BLaER1 treated with 17β-estradiol and CSF1 and Interleukin-3, amounts not matched to agents 10 nM and 100 nM (cell line): ENCODE measurements around the gene SLC8A1.
A peak's percentile ranks its signal among the peaks of the same experiment; 100 is the strongest.

Experiments
- H3K27ac ChIP-seq, 11 experiments: shearing (Covaris generic); formaldehyde crosslinking; 2 replicates each; pipeline ENCODE4 v1.8.1; 2022
- H3K27me3 ChIP-seq, 11 experiments: shearing (Covaris generic); formaldehyde crosslinking; 2 replicates each; pipeline ENCODE4 v1.8.1; 2022
- H3K36me3 ChIP-seq, 11 experiments: shearing (Covaris generic); formaldehyde crosslinking; 2 replicates each; pipeline ENCODE4 v1.8.1; 2022
- H3K4me1 ChIP-seq, 10 experiments: shearing (Covaris generic); formaldehyde crosslinking; 2 replicates each; pipeline ENCODE4 v1.8.1; 2022
- H3K4me2 ChIP-seq, 11 experiments: shearing (Covaris generic); formaldehyde crosslinking; 2 replicates each; pipeline ENCODE4 v1.8.1; 2022
- H3K4me3 ChIP-seq, 10 experiments: shearing (Covaris generic); formaldehyde crosslinking; 2 replicates each; pipeline ENCODE4 v1.8.1; 2022
- H3K9ac ChIP-seq, 11 experiments: shearing (Covaris generic); formaldehyde crosslinking; 2 replicates each; pipeline ENCODE4 v1.8.1; 2022
- H3K9me3 ChIP-seq, 11 experiments: shearing (Covaris generic); formaldehyde crosslinking; replicated peaks in 1 of 11; 2 replicates each; pipeline ENCODE4 v1.8.1; 2022
- H4K20me1 ChIP-seq, 11 experiments: shearing (Covaris generic); formaldehyde crosslinking; 2 replicates each; pipeline ENCODE4 v1.8.1; 2022
- Cebpa-rat ChIP-seq, 11 experiments: shearing (Covaris generic); IDR thresholded peaks; 2 replicates each; pipeline ENCODE4 v1.8.1; 2022

Gene SLC8A1

GRCh38 chr2:40346535-40347354, 105.1 kb downstream of the SLC8A1 start:
- Histone ChIP-seq H3K9me3 (no peaks in the 10 kb centered on the region), H3K9ac (peak overlapping the region in 4 of 11 experiments; percentile 38 to 59 (median 52); a peak in 8 of 22 replicates), H3K27ac (peak overlapping the region in 8 of 11 experiments; percentile 9 to 76 (median 58); a peak in 14 of 22 replicates), H3K4me3 (no peak overlapping the region), H3K4me1 (peaks cover 6 to 30% (median 20%) of the 10 kb centered on the region in 10 experiments), H3K4me2 (peak overlapping the region in 9 of 11 experiments; percentile 22 to 79 (median 65); a peak in 18 of 22 replicates), H4K20me1 (no peaks in the 10 kb centered on the region), H3K27me3 (no peaks in the 10 kb centered on the region), H3K36me3 (peaks cover 0 to 6% (median 0%) of the 10 kb centered on the region in 11 experiments; a peak in 5 of 22 replicates)
- TF ChIP-seq Cebpa-rat (IDR thresholded peaks at IDR 0.05): no peak

- no peak overlapping the region for H3K27ac ChIP-seq
- no peaks in the 10 kb centered on the region for H4K20me1 ChIP-seq
- H3K36me3 ChIP-seq: peaks cover 0 to 6% (median 0%) of the 10 kb centered on the region in 11 experiments; a peak in 5 of 22 replicates
- H3K4me2 ChIP-seq: no peak overlapping the region
- no peaks in the 10 kb centered on the region for H3K27me3 ChIP-seq
- no peaks in the 10 kb centered on the region for H3K9me3 ChIP-seq
- TF ChIP-seq Cebpa-rat (IDR thresholded peaks at IDR 0.05): no peak
- no peak overlapping the region for H3K4me3 ChIP-seq
- no peak overlapping the region for H3K9ac ChIP-seq
- peaks cover 0 to 30% (median 19%) of the 10 kb centered on the region in 10 experiments; a peak in 17 of 20 replicates for H3K4me1 ChIP-seq
These were observed 107.5 kb downstream of the SLC8A1 start for GRCh38 chr2:40344364-40344763.

GRCh38 chr2:40343902-40344301, 108.0 kb downstream of the SLC8A1 start:
- Histone ChIP-seq H3K27me3 (no peaks in the 10 kb centered on the region), H3K4me3 (no peak overlapping the region), H4K20me1 (no peaks in the 10 kb centered on the region), H3K9ac (no peak overlapping the region), H3K27ac (no peak overlapping the region), H3K4me2 (no peak overlapping the region), H3K4me1 (peaks cover 0 to 30% (median 19%) of the 10 kb centered on the region in 10 experiments; a peak in 17 of 20 replicates), H3K36me3 (peaks cover 0 to 5% (median 0%) of the 10 kb centered on the region in 11 experiments; a peak in 5 of 22 replicates), H3K9me3 (no peaks in the 10 kb centered on the region)
- no peak for TF ChIP-seq Cebpa-rat (IDR thresholded peaks at IDR 0.05)

GRCh38 chr2:40341198-40341597, 110.7 kb downstream of the SLC8A1 start:
- H3K27ac ChIP-seq: no peak overlapping the region
- no peaks in the 10 kb centered on the region for H3K9me3 ChIP-seq
- no peak overlapping the region for H3K4me2 ChIP-seq
- no peaks in the 10 kb centered on the region for H3K27me3 ChIP-seq
- TF ChIP-seq Cebpa-rat (IDR thresholded peaks at IDR 0.05): no peak
- H3K4me1 ChIP-seq: peaks cover 0 to 8% (median 4%) of the 10 kb centered on the region in 10 experiments; a peak in 16 of 20 replicates
- no peak overlapping the region for H3K4me3 ChIP-seq
- H3K36me3 ChIP-seq: no peaks in the 10 kb centered on the region
- H4K20me1 ChIP-seq: no peaks in the 10 kb centered on the region
- no peak overlapping the region for H3K9ac ChIP-seq

- no peak overlapping the region for H3K4me3 ChIP-seq
- H3K4me1 ChIP-seq: no peaks in the 10 kb centered on the region
- no peak overlapping the region for H3K9ac ChIP-seq
- H3K9me3 ChIP-seq: no peaks in the 10 kb centered on the region
- no peaks in the 10 kb centered on the region for H3K27me3 ChIP-seq
- no peaks in the 10 kb centered on the region for H4K20me1 ChIP-seq
- no peak overlapping the region for H3K4me2 ChIP-seq
- H3K27ac ChIP-seq: no peak overlapping the region
- no peak for TF ChIP-seq Cebpa-rat (IDR thresholded peaks at IDR 0.05)
- no peaks in the 10 kb centered on the region for H3K36me3 ChIP-seq
These were observed 112.9 kb downstream of the SLC8A1 start for GRCh38 chr2:40339026-40339425.

GRCh38 chr2:40332191-40332826, 119.6 kb downstream of the SLC8A1 start:
- H4K20me1 ChIP-seq: no peaks in the 10 kb centered on the region
- peaks cover 0 to 27% (median 4%) of the 10 kb centered on the region in 10 experiments; a peak in 11 of 20 replicates for H3K4me1 ChIP-seq
- H3K4me2 ChIP-seq: peak overlapping the region in 3 of 11 experiments; percentile 32 to 71 (median 36); a peak in 6 of 22 replicates
- no peaks in the 10 kb centered on the region for H3K36me3 ChIP-seq
- no peak for TF ChIP-seq Cebpa-rat (IDR thresholded peaks at IDR 0.05)
- H3K9ac ChIP-seq: no peak overlapping the region
- H3K27me3 ChIP-seq: no peaks in the 10 kb centered on the region
- H3K9me3 ChIP-seq: 0 out of 22 replicates have a peak, but pooled peaks cover 0 to 4% (median 0%) of the 10 kb centered on the region in 11 experiments
- H3K27ac ChIP-seq: no peak overlapping the region
- H3K4me3 ChIP-seq: no peak overlapping the region

GRCh38 chr2:40330096-40330495, 121.8 kb downstream of the SLC8A1 start:
- no peak overlapping the region for H3K27ac ChIP-seq
- H3K9me3 ChIP-seq: peaks cover 0 to 15% (median 4%) of the 10 kb centered on the region in 11 experiments; a peak in 7 of 22 replicates
- no peak overlapping the region for H3K9ac ChIP-seq
- TF ChIP-seq Cebpa-rat (IDR thresholded peaks at IDR 0.05): no peak
- no peak overlapping the region for H3K4me3 ChIP-seq
- no peaks in the 10 kb centered on the region for H4K20me1 ChIP-seq
- no peak overlapping the region for H3K4me2 ChIP-seq
- H3K36me3 ChIP-seq: no peaks in the 10 kb centered on the region; a peak in 1 of 22 replicates
- H3K4me1 ChIP-seq: peaks cover 9 to 32% (median 11%) of the 10 kb centered on the region in 10 experiments; a peak in 19 of 20 replicates
- H3K27me3 ChIP-seq: no peaks in the 10 kb centered on the region

- peaks cover 0 to 19% (median 4%) of the 10 kb centered on the region in 11 experiments; a peak in 7 of 22 replicates for H3K9me3 ChIP-seq
- H4K20me1 ChIP-seq: no peaks in the 10 kb centered on the region
- H3K4me2 ChIP-seq: no peak overlapping the region
- H3K27ac ChIP-seq: no peak overlapping the region
- H3K36me3 ChIP-seq: no peaks in the 10 kb centered on the region; a peak in 1 of 22 replicates
- H3K27me3 ChIP-seq: no peaks in the 10 kb centered on the region
- peaks cover 9 to 32% (median 11%) of the 10 kb centered on the region in 10 experiments; a peak in 19 of 20 replicates for H3K4me1 ChIP-seq
- H3K9ac ChIP-seq: no peak overlapping the region
- TF ChIP-seq Cebpa-rat (IDR thresholded peaks at IDR 0.05): no peak
- no peak overlapping the region for H3K4me3 ChIP-seq
These were observed 122.2 kb downstream of the SLC8A1 start for GRCh38 chr2:40329739-40330030.

GRCh38 chr2:40325116-40325515, 126.8 kb downstream of the SLC8A1 start:
- H3K4me2 ChIP-seq: peak overlapping the region in 2 of 11 experiments; percentile 4 to 6; a peak in 1 of 22 replicates
- peaks cover 0 to 18% (median 10%) of the 10 kb centered on the region in 10 experiments; a peak in 15 of 20 replicates for H3K4me1 ChIP-seq
- no peak overlapping the region for H3K4me3 ChIP-seq
- no peak overlapping the region for H3K27ac ChIP-seq
- H3K9me3 ChIP-seq: peaks cover 0 to 20% (median 4%) of the 10 kb centered on the region in 11 experiments; a peak in 7 of 22 replicates
- no peaks in the 10 kb centered on the region for H3K27me3 ChIP-seq
- H3K36me3 ChIP-seq: peaks cover 0 to 14% (median 0%) of the 10 kb centered on the region in 11 experiments; a peak in 4 of 22 replicates
- no peaks in the 10 kb centered on the region for H4K20me1 ChIP-seq
- no peak for TF ChIP-seq Cebpa-rat (IDR thresholded peaks at IDR 0.05)
- H3K9ac ChIP-seq: no peak overlapping the region
